ENCODE data around the gene TLCD4. TPM values are rescaled to one million over a fixed set of nuclear protein-coding genes. Genes with fewer than 3 reads are reported as not detected.

Gene TLCD4
- total and polyA plus RNA-seq, 2 of the 8 experiments (the other 6 are each of a cell fraction or from before 2014, with no cell fraction given): 0.79 to 4.2 TPM

DNA sequence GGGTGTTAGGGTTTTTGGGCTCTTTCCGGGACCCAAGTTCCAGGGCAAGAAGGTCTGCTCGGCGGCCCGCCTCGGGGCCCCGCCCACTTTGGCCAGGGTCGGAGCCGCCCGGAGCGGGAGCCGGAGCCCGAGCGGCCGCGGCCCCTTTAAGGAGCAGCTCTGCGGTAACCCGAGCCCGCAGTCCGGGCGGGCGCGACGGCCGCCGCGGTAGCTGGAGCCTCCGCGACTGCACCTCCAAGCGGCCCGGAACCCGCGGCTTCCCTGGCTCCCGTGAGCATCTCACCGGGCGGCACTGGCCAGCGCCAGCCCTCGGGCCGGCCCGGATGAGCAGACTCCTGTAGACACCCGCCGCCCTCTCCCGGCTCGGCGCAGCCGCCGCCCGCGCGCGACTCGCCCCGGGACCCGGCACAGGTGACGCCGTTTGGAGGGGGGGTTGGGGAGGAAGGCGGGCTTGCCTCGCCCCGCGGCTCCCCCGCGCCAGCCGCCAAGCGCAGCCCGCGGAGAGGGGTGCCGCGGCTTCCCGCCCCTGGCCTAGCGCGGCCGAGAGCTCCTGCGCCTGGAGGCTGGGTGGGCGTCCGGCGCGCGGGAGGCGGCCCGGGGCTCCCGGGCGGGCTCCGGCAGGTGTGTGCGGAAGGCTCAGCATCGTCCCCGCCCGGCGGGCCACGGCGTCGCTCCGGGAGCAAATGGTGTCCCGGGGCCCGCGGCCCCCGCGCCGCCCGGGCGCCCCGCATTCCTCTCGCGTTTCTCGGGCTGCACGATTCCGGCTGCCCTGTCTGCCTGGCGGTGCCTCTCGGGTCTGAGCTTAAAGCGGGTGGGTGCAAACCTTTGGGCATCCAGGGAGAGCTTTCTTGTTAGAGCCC is at the start of gene TLCD4 (continued):
- TF ChIP-seq ASH2L (IDR thresholded peaks at IDR 0.05; ENCODE audit: low read length): peak; percentile 89
- no peak for TF ChIP-seq ZNF274 (IDR thresholded peaks at IDR 0.05; ENCODE audit: borderline replicate concordance, extremely low read depth, low read length)
- TF ChIP-seq POLR2A (IDR thresholded peaks at IDR 0.05; ENCODE audit: control extremely low read depth in 1 of 2, low read depth in 2 of 2, low read length in 2 of 2): peak in 1 of 2 experiments; percentile 63; a peak in 1 of 3 replicates
- peak; percentile 59; the same call in 1 of the 2 replicates for TF ChIP-seq TBP (IDR thresholded peaks at IDR 0.05; ENCODE audit: low read depth, low read length)
- peak; percentile 65; the same call in 1 of the 2 replicates for TF ChIP-seq RBBP5 (IDR thresholded peaks at IDR 0.05; ENCODE audit: borderline replicate concordance, low read depth, low read length)
- no peak for TF ChIP-seq CTBP2 (IDR thresholded peaks at IDR 0.05; ENCODE audit: borderline replicate concordance, insufficient read depth, insufficient read length, low read length)
- TF ChIP-seq HDAC2 (IDR thresholded peaks at IDR 0.05; ENCODE audit: borderline replicate concordance in 1 of 2, low read depth in 2 of 2, low read length in 2 of 2): 0 out of 4 replicates have a peak, but pooled peaks of 1 of the 2 experiments have one; percentile 40
- no peak for TF ChIP-seq SRF (IDR thresholded peaks at IDR 0.05; ENCODE audit: low read depth, low read length)
- 0 out of 2 replicates have a peak, but pooled peaks have one; percentile 20 for TF ChIP-seq TEAD4 (IDR thresholded peaks at IDR 0.05; ENCODE audit: low read depth, low read length)

Data from H1 (cell line).